ENCODE data around the gene CERS5.

GRCh38 chr12:50147281-50147680 lies 19.9 kb downstream of the CERS5 start:
- TF ChIP-seq EZH2phosphoT487 (IDR thresholded peaks at IDR 0.05; ENCODE audit: low read depth) (no peak), CTCF (IDR thresholded peaks at IDR 0.05; ENCODE audit: low read depth, low read length) (no peak)

All from OCI-LY3 (cell line).